Right lobe of liver (tissue), 6 donors: Measurements from ENCODE around the gene C1orf87. TPM values are rescaled to one million over a fixed set of nuclear protein-coding genes. Genes with fewer than 3 reads are reported as not detected.
A peak's percentile ranks its signal among the peaks of the same experiment; 100 is the strongest.

ENCODE experiments used
- ATAC-seq, 4 donors: fragments of 200-7000 bp; cut with Tn5 transposase; one replicate each; pipeline ENCODE4 v1.9.1; 2020; ENCODE audit warnings: mild to moderate bottlenecking in 4 of 4, moderate library complexity in 4 of 4
- DNase-seq, 3 donors: peaks; one replicate each; pipeline ENCODE4 v3.0.0-alpha.2; 2020
- H3K27ac ChIP-seq, 3 donors: fragments of 200-600 bp; one replicate each; pipeline ENCODE4 v1.8.0; 2022
- H3K27me3 ChIP-seq, 2 donors: fragments of 200-600 bp; one replicate each; pipeline ENCODE4 v1.8.0; 2022
- H3K36me3 ChIP-seq, 4 donors: fragments of 200-600 bp; sonication (generic) in 1 of 4; one replicate each; pipeline versions ENCODE4 v1.5.1 to v1.8.0; 2017 to 2022; ENCODE audit warnings: control low read depth in 1 of 4
- H3K4me1 ChIP-seq, 4 donors: fragments of 200-600 bp; sonication (generic) in 1 of 4; one replicate each; pipeline versions ENCODE4 v1.5.1 to v1.8.0; 2017 to 2022; ENCODE audit warnings: control low read depth in 1 of 4
- H3K4me3 ChIP-seq, 3 donors: fragments of 200-600 bp; one replicate each; pipeline ENCODE4 v1.8.0; 2022
- H3K9me3 ChIP-seq, 4 donors: fragments of 200-600 bp; sonication (generic) in 1 of 4; one replicate each; pipeline versions ENCODE4 v1.5.1 to v1.8.0; 2017 to 2022; ENCODE audit warnings: control low read depth in 1 of 4
- POLR2A ChIP-seq: fragments of 450-650 bp; IDR thresholded peaks from one replicate; pipeline ENCODE4 v1.6.1; 2017; ENCODE audit warnings: antibody characterized with exemption, mild to moderate bottlenecking
- WGBS: methylation state at CpG from one replicate; pipeline ENCODE4 v1.1.6; 2018; ENCODE audit warnings: low coverage, low lambda C conversion rate; ENCODE audit not compliant: insufficient coverage; ENCODE audit errors: missing lambda C conversion rate; 5-methylcytosine and 5-hydroxymethylcytosine counted together
- intact Hi-C, 2 donors: fragments of 100-400 bp; cut with DNase I; formaldehyde crosslinking; loops; one replicate each; pipeline versions ENCODE4 v1.11.2 to v1.14.1; 2022
- long read RNA-seq: library from polyadenylated mRNA; unstranded; transcript quantifications from one replicate; pipeline ENCODE4 v2.0.0, GENCODE V29; 2019
- total RNA-seq, 6 experiments: library from RNA; depleted of rRNA in 2 of 6; stranded (reverse); fragments of >200 nt in 2 of 6; fragmentation: NEBNext Ultra II Directional in 3 of 6; extraction: Animal tissue kit (Norgen Biotek cat#: 25700) in 3 of 6; gene quantifications; one replicate each; pipeline versions ENCODE4 v1.1.0 to v1.2.4, GENCODE V29; 2016 to 2023
- TF ChIP-seq, protein P1 (sequence below), 4 donors: fragments of 200-600 bp in 3 of 4; fragments of 450-650 bp in 1 of 4; IDR thresholded peaks; one replicate each; pipeline versions ENCODE4 v1.5.1 to v1.8.0; 2016 to 2022; ENCODE audit warnings: antibody characterized with exemption in 4 of 4, mild to moderate bottlenecking in 2 of 4
- donor health status: DM: no; HTN: yes; CAD: no.
- donor health status: DM: no; HTN: no; CAD: no.
- donor health status: DM: no; HTN: no; CAD: no.
- donor health status: DM: no; HTN: yes; CAD: no.
- donor health status: DM: no; HTN: yes; CAD: no.

C1orf87 gene
- not detected for total RNA-seq
- long read RNA-seq, result 0 reads

GRCh38 chr1:60073605-60074278, at the start of gene C1orf87:
TSS of gene C1orf87 (minus strand) at chr1:60073770. CDS start at chr1:60072643, 1,127 bp downstream.
- no peak for TF ChIP-seq POLR2A
- ATAC-seq (no peak), DNase-seq (peak in 1 of 3 donors; percentile 48)
- WGBS, result 28% methylated on average over 4 of the region's 36 CpGs
- Histone ChIP-seq H3K9me3 (no peaks in the 10 kb centered on the region), H3K27ac (no peak within 1 kb of the TSS), H3K4me1 (no peaks in the 10 kb centered on the region), H3K27me3 (no peaks in the 10 kb centered on the region), H3K4me3 (no peak within 1 kb of the TSS), H3K36me3 (no peaks in the 10 kb centered on the region)
- intact Hi-C loops, result no loop called here

DNA sequence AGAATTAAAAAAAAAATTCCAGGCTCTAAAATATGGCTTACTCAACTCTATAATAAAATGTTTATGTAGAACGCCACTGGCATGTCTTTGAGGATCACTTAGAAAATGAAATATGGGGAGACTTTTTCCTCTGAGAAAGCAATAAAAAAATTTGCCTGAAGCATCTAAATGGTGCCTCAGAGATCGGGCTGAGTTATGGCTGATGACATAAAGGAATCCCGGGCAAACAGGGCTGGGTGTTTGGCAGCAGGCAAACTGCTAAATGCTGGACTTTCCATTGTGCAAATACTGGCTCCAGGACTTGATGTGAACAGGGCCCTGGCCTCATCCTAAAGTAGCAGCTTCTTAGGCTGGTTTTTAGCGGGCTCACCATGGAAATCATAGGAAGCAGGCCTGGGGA, 44.5 kb upstream of the C1orf87 start:
- ATAC-seq (peak in 1 of 4 donors; percentile 53), DNase-seq (no peak)
- Histone ChIP-seq H3K4me1 (no peaks in the 10 kb centered on the region), H3K27me3 (no peaks in the 10 kb centered on the region), H3K27ac (no peak overlapping the region), H3K4me3 (no peak overlapping the region), H3K36me3 (no peaks in the 10 kb centered on the region), H3K9me3 (no peaks in the 10 kb centered on the region)
- 78% methylated on average over 3 of the region's 4 CpGs for WGBS
- TF ChIP-seq, protein P1, sequence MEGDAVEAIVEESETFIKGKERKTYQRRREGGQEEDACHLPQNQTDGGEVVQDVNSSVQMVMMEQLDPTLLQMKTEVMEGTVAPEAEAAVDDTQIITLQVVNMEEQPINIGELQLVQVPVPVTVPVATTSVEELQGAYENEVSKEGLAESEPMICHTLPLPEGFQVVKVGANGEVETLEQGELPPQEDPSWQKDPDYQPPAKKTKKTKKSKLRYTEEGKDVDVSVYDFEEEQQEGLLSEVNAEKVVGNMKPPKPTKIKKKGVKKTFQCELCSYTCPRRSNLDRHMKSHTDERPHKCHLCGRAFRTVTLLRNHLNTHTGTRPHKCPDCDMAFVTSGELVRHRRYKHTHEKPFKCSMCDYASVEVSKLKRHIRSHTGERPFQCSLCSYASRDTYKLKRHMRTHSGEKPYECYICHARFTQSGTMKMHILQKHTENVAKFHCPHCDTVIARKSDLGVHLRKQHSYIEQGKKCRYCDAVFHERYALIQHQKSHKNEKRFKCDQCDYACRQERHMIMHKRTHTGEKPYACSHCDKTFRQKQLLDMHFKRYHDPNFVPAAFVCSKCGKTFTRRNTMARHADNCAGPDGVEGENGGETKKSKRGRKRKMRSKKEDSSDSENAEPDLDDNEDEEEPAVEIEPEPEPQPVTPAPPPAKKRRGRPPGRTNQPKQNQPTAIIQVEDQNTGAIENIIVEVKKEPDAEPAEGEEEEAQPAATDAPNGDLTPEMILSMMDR (IDR thresholded peaks at IDR 0.05), result no peak
- no peak for TF ChIP-seq POLR2A
- intact Hi-C loops, result no loop called here

DNA sequence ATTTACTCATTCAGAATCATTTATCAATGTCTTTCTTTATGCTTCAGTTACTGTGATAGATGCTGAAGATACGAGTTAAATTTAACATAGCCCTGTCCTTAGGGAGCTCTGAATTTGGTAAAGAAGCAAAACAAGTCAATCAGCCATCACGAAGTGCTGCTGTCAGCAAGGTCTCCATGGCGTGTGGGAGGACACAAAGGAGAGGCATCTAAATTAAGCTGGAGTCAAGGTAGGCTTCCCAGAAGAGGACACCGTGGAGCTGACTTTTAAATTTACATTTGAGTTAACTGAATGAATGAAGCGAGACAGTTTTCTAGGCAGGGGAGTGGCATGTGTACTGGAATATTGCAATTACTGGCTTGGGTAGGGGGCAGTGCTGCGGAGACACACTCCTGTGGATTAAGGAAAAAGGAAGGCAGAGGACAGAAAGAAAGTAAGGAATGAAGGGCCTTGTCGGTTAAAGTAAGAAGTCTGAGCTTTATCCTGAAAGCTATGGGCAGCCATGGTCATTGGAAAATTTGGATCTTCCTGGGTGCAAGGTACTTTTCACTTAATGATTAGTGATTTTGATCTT, 41.3 kb upstream of the C1orf87 start:
- no peak for DNase-seq
- no peak overlapping the region for H3K4me3 ChIP-seq

DNA sequence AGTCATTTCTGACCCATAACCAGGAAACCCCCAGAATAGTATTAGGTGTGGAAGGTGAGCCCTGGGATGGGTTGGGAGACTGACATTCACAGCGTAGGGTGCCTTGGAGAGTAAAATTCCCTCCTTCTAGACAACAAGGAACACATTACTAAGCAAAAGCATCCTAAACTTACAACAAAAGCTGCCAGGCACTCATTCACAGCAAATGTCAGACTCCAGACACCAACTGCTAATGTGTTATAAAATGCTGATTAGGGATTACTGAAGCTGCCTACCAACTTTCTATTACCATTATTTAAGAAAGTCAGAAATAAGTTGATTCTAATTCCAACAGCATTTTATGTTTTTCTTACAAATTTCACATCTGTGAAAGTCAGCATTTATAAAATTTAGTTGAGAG, 40.0 kb upstream of the C1orf87 start:
- Histone ChIP-seq H3K9me3 (no peaks in the 10 kb centered on the region), H3K27ac (no peak overlapping the region), H3K27me3 (no peaks in the 10 kb centered on the region), H3K4me1 (no peaks in the 10 kb centered on the region), H3K4me3 (no peak overlapping the region), H3K36me3 (no peaks in the 10 kb centered on the region)
- WGBS, result 45% methylated on average over 1 of the region's 1 CpG
- no peak for ATAC-seq
- TF ChIP-seq, protein P1 (IDR thresholded peaks at IDR 0.05), result no peak
- TF ChIP-seq POLR2A, result no peak
- no peak for DNase-seq
- intact Hi-C loops, result no loop called here

More for the DNA sequence above, 41.3 kb upstream of the C1orf87 start:
- intact Hi-C loops, result no loop called here
- TF ChIP-seq POLR2A, result no peak
- TF ChIP-seq, protein P1 (IDR thresholded peaks at IDR 0.05), result no peak
- ATAC-seq, result no peak
- H3K27me3 ChIP-seq, result no peaks in the 10 kb centered on the region
- H3K4me1 ChIP-seq, result no peaks in the 10 kb centered on the region
- H3K9me3 ChIP-seq, result no peaks in the 10 kb centered on the region
- WGBS, result 54% methylated on average over 7 of the region's 7 CpGs
- no peaks in the 10 kb centered on the region for H3K36me3 ChIP-seq
- H3K27ac ChIP-seq, result no peak overlapping the region

DNA sequence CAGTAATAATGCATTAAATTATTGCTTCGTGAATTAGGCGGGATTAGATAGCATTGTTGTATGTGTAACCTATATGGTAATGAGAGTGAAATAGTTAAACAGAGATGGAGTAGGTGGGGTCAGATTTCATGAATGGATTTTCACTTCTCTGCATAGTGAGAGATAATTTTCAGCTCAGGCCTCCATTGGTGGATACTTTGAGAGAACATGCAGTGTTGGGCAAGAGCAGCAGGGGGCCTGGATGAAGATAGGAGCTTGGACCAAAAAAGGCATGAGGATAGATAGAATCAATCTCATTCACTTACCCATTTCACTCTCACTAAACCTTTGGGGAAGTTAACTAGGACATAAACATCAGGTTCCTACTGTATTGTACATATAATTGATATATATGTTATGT, 39.5 kb upstream of the C1orf87 start:
- no peak for ATAC-seq
- DNase-seq, result no peak
- Histone ChIP-seq H3K27me3 (no peaks in the 10 kb centered on the region), H3K4me1 (no peaks in the 10 kb centered on the region), H3K27ac (no peak overlapping the region), H3K36me3 (no peaks in the 10 kb centered on the region), H3K9me3 (no peaks in the 10 kb centered on the region), H3K4me3 (no peak overlapping the region)
- TF ChIP-seq POLR2A, result no peak
- TF ChIP-seq, protein P1 (IDR thresholded peaks at IDR 0.05), result no peak
- intact Hi-C loops, result no loop called here
- 96% methylated on average over 2 of the region's 2 CpGs for WGBS
